IPS-18a (cell line): ENCODE data around the gene GAREM1.

ENCODE experiments used
- H3K27ac ChIP-seq: one replicate; pipeline ENCODE4 v1.5.1; 2013; ENCODE audit warnings: low read length
- H3K27me3 ChIP-seq: one replicate; pipeline ENCODE4 v1.6.1; 2013; ENCODE audit warnings: mild to moderate bottlenecking, low read length; ENCODE audit not compliant: control insufficient read depth, insufficient read depth
- H3K36me3 ChIP-seq: one replicate; pipeline ENCODE4 v1.6.1; 2013; ENCODE audit warnings: low read depth, low read length; ENCODE audit not compliant: control insufficient read depth
- H3K4me1 ChIP-seq: one replicate; pipeline ENCODE4 v1.6.1; 2013; ENCODE audit warnings: low read depth, low read length; ENCODE audit not compliant: control insufficient read depth
- H3K4me3 ChIP-seq: one replicate; pipeline ENCODE4 v1.5.1; 2013; ENCODE audit warnings: low read length
- H3K9ac ChIP-seq: one replicate; pipeline ENCODE4 v1.6.1; 2013; ENCODE audit warnings: mild to moderate bottlenecking, low read length, moderate library complexity
- H3K9me3 ChIP-seq: one replicate; pipeline ENCODE4 v1.6.1; 2013; ENCODE audit warnings: low read depth, low read length; ENCODE audit not compliant: control insufficient read depth

The GAREM1 gene

GRCh38 chr18:32454593-32454992 is 16.1 kb downstream of the GAREM1 start:
- H3K27ac ChIP-seq: no peak overlapping the region
- H3K9ac ChIP-seq: no peak overlapping the region
- H3K9me3 ChIP-seq: no peaks in the 10 kb centered on the region
- no peaks in the 10 kb centered on the region for H3K4me1 ChIP-seq
- no peak overlapping the region for H3K4me3 ChIP-seq
- H3K27me3 ChIP-seq: no peaks in the 10 kb centered on the region
- no peaks in the 10 kb centered on the region for H3K36me3 ChIP-seq

GRCh38 chr18:32450874-32451273 is 19.8 kb downstream of the GAREM1 start:
- Histone ChIP-seq H3K27me3 (no peaks in the 10 kb centered on the region), H3K9me3 (no peaks in the 10 kb centered on the region), H3K4me1 (no peaks in the 10 kb centered on the region), H3K27ac (no peak overlapping the region), H3K36me3 (no peaks in the 10 kb centered on the region), H3K4me3 (no peak overlapping the region), H3K9ac (no peak overlapping the region)

DNA sequence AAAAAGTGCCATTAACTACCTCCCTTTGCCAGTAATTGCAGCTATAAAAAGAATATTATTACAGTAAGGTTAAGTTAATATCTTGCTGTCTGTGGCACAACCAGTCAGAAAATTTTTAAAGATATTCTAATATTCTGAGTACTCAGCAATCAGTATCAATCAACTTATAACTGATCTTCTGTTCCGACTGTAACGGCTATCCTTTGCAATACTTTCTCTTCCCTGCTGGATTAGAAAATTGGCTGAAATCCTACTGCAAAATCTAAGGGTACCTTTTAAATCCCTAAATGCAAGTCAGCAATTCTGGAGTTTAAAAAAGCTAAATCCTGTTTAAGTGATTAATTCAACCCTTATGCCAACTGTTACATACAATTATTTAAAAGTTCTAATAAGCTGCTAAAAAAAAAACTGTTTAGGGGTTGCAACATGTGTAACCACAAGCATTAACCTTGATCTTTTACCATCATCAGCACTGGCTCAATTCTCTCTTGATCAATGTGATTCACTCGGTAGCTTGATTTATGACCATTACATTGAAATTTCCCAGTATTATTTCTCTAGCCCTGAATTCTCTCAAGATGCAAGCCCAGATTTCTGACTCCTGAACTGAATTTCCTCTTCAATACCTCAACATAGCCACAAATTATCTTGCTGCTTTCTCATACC is 20.5 kb downstream of the GAREM1 start:
- H3K27me3 ChIP-seq: no peaks in the 10 kb centered on the region
- H3K9ac ChIP-seq: no peak overlapping the region
- H3K4me1 ChIP-seq: no peaks in the 10 kb centered on the region
- H3K27ac ChIP-seq: no peak overlapping the region
- no peak overlapping the region for H3K4me3 ChIP-seq
- no peaks in the 10 kb centered on the region for H3K36me3 ChIP-seq
- H3K9me3 ChIP-seq: no peaks in the 10 kb centered on the region

- Histone ChIP-seq H3K27me3 (no peaks in the 10 kb centered on the region), H3K4me3 (no peak overlapping the region), H3K9ac (no peak overlapping the region), H3K9me3 (no peaks in the 10 kb centered on the region), H3K4me1 (no peaks in the 10 kb centered on the region), H3K27ac (no peak overlapping the region), H3K36me3 (no peaks in the 10 kb centered on the region)
Measured at GRCh38 chr18:32446780-32447179, 23.9 kb downstream of the GAREM1 start.

DNA sequence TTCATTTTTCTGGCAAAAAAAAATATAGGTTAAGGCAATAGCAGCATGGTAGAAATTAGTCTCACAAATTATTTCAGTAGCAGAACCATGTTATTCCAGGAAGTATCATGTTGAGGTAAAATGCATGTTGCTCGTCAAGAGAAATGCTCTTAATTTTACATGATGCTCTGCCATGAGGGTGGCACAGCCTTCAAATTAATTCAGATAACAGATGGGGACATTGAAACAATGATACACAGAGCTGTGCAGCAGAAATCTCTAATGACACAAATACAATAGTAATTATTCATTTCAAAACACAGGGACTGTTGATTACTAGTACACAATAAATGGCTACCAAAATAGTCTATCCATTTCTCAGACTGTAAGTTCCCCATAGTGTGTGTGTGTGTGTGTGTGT is 24.8 kb downstream of the GAREM1 start:
- Histone ChIP-seq H3K27me3 (no peaks in the 10 kb centered on the region), H3K4me1 (no peaks in the 10 kb centered on the region), H3K27ac (no peak overlapping the region), H3K9ac (no peak overlapping the region), H3K4me3 (no peak overlapping the region), H3K36me3 (no peaks in the 10 kb centered on the region), H3K9me3 (no peaks in the 10 kb centered on the region)

DNA sequence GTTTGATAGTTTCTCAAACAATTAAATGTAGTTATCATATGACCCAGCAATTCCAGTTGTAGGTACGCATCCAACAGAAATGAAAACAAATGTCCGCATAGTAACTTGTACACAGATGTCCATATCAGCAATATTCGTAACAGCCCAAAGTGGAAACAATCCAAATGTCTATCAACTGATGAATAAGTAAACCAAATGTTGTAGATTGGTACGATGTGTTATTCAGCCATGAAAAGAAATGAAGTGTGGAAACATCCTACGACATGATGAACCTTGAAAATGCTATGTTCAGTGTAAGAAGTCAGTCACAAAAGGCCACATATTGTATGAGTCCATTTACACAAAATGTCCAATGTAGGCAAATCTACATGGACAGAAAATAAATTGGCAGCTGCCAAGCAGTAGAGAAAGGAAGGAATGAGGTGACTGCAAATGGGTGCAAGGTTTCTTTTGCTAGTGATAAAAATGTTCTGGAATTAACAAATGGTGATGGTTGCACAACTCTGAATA is 26.9 kb downstream of the GAREM1 start:
- Histone ChIP-seq H3K36me3 (no peaks in the 10 kb centered on the region), H3K9me3 (no peaks in the 10 kb centered on the region), H3K27ac (no peak overlapping the region), H3K9ac (no peak overlapping the region), H3K4me3 (no peak overlapping the region), H3K27me3 (no peaks in the 10 kb centered on the region), H3K4me1 (no peaks in the 10 kb centered on the region)

DNA sequence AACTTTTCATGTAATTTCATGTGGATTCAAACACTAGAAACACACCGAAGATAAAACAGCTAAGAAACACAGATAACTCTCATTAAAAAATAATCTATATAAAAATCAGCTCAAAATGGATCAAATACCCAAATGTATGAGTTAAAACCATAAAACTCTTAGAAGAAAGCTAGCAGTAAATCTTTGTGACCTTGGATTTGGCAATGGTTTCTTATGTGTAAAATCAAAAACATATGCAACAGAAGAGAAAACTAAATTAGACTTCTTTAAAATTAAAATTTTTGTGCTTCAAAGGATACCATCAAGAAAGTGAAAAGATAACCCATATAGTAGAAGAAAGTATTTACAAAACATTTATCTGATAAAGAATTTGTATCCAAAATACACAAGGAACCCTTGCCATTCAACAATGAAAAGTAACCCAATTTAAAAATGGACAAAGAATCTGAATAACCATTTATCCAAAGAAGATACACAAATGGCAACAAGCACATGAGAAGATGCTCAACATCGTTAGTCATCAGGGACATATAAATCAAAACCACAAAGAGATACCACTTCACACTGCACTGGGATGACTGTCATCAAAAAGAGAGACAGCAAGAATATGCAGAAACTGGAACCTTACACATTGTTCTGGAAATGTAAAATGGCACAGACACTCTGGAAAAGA is 27.5 kb downstream of the GAREM1 start:
- no peaks in the 10 kb centered on the region for H3K4me1 ChIP-seq
- H3K9ac ChIP-seq: no peak overlapping the region
- H3K36me3 ChIP-seq: no peaks in the 10 kb centered on the region
- no peaks in the 10 kb centered on the region for H3K27me3 ChIP-seq
- H3K9me3 ChIP-seq: no peaks in the 10 kb centered on the region
- H3K27ac ChIP-seq: no peak overlapping the region
- no peak overlapping the region for H3K4me3 ChIP-seq

GRCh38 chr18:32442575-32442974 is 28.1 kb downstream of the GAREM1 start:
- Histone ChIP-seq H3K27ac (no peak overlapping the region), H3K4me1 (no peaks in the 10 kb centered on the region), H3K27me3 (no peaks in the 10 kb centered on the region), H3K9ac (no peak overlapping the region), H3K36me3 (no peaks in the 10 kb centered on the region), H3K9me3 (no peaks in the 10 kb centered on the region), H3K4me3 (no peak overlapping the region)

DNA sequence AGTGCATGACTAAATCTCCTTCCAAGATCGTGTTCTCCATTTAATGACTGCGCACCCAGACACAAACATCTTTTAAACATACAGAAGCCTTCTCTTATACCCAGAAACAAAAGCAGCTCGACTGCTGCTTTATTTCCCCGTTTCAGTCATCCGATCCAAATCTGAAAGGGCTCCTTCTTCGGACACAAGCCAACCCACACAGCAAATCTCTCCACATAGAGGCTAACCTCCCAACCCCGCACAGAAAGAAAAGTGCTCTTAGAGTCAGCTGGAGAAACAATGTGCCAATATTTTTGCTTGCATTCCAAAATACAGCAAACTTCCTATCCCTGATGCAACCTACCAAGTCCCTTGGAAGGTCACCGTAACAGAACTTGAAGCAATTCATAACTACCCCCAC is 29.1 kb downstream of the GAREM1 start:
- Histone ChIP-seq H3K4me1 (no peaks in the 10 kb centered on the region), H3K27ac (no peak overlapping the region), H3K27me3 (no peaks in the 10 kb centered on the region), H3K4me3 (no peak overlapping the region), H3K9ac (no peak overlapping the region), H3K9me3 (no peaks in the 10 kb centered on the region), H3K36me3 (no peaks in the 10 kb centered on the region)

- peaks cover 2% of the 10 kb centered on the region for H3K4me1 ChIP-seq
- H3K27ac ChIP-seq: no peak overlapping the region
- H3K4me3 ChIP-seq: no peak overlapping the region
- H3K9me3 ChIP-seq: no peaks in the 10 kb centered on the region
- no peaks in the 10 kb centered on the region for H3K36me3 ChIP-seq
- H3K9ac ChIP-seq: no peak overlapping the region
- H3K27me3 ChIP-seq: no peaks in the 10 kb centered on the region
Measured at GRCh38 chr18:32440518-32440917, 30.2 kb downstream of the GAREM1 start.

DNA sequence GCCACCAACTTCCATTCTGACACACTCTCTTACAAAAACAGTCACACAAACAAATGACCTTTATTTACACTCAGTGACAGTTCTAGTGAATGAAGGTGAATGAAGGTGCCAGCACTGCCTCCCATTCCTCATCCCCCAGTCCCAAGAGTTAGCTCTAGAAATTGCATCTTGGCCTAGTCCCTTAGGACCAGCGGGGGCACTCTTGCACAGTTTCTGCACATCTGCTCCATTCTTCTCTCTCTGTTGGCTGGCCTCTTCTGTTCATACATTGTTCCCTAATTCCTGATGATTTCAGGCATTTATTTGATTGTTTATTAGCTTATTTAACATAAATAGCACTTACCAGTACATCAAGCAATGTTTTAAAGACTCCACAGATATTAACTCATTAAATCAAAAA is 30.9 kb downstream of the GAREM1 start:
- H3K9me3 ChIP-seq: no peaks in the 10 kb centered on the region
- H3K27me3 ChIP-seq: no peaks in the 10 kb centered on the region
- peaks cover 4% of the 10 kb centered on the region for H3K4me1 ChIP-seq
- no peaks in the 10 kb centered on the region for H3K36me3 ChIP-seq
- H3K4me3 ChIP-seq: no peak overlapping the region
- H3K27ac ChIP-seq: no peak overlapping the region
- H3K9ac ChIP-seq: no peak overlapping the region

DNA sequence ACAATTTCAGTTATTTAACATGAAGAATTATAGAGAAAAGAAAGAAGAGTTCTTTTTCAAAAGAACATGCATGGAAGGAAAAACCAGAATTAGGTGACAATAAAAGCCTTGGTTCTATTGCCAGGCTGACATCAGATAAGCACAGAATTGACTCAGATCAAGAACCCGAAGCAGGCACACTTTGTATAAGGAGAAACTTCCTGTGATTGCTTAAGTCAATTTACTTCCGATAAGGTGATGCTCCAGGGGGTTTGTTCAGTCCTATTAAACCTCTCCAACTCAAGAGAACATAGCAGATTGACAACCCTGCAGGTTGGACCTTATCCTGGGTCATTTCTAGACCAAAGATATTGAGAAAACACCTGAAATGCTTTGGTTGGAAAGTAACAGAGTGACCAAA is 31.4 kb downstream of the GAREM1 start:
- no peak overlapping the region for H3K4me3 ChIP-seq
- no peaks in the 10 kb centered on the region for H3K9me3 ChIP-seq
- no peak overlapping the region for H3K9ac ChIP-seq
- no peak overlapping the region for H3K27ac ChIP-seq
- H3K27me3 ChIP-seq: no peaks in the 10 kb centered on the region
- H3K36me3 ChIP-seq: no peaks in the 10 kb centered on the region
- peaks cover 4% of the 10 kb centered on the region for H3K4me1 ChIP-seq
